Skin of body (tissue), 2 donors: Measurements from ENCODE around the gene EDA2R. TPM values are rescaled to one million over a fixed set of nuclear protein-coding genes. Genes with fewer than 3 reads are reported as not detected.
A peak's percentile ranks its signal among the peaks of the same experiment; 100 is the strongest.

ENCODE experiments used
- DNase-seq: peaks from one replicate; lab custom pipeline; 2025; lab: John Stamatoyannopoulos, UW
- total RNA-seq: library from RNA; depleted of rRNA; stranded (reverse); fragments of >200 nt; gene quantifications from one replicate; pipeline ENCODE4 v1.2.3, GENCODE V29; 2014

The EDA2R gene
- total RNA-seq, result 0.99 TPM

- no peak for DNase-seq
Measured at GRCh38 chrX:66638591-66639500, at the start of gene EDA2R. Gene EDA2R (minus strand): TSS chrX:66639078. CDS start chrX:66616020, 23,058 bp downstream.

- no peak for DNase-seq
Measured at GRCh38 chrX:66684196-66684595, 45.3 kb upstream of the EDA2R start.

- DNase-seq, result no peak
Measured at GRCh38 chrX:66680451-66680850, 41.6 kb upstream of the EDA2R start.

- no peak for DNase-seq
Measured at GRCh38 chrX:66677430-66677829, 38.6 kb upstream of the EDA2R start.

GRCh38 chrX:66676990-66677389 is 38.1 kb upstream of the EDA2R start:
- DNase-seq, result peak; percentile 16

GRCh38 chrX:66676413-66676812 is 37.5 kb upstream of the EDA2R start:
- DNase-seq, result peak; percentile 32

- no peak for DNase-seq
Measured at GRCh38 chrX:66675541-66675940, 36.7 kb upstream of the EDA2R start.

GRCh38 chrX:66674506-66674905 is 35.6 kb upstream of the EDA2R start:
- DNase-seq, result no peak

GRCh38 chrX:66672106-66672505 is 33.2 kb upstream of the EDA2R start:
- DNase-seq, result no peak

GRCh38 chrX:66654411-66654810 is 15.5 kb upstream of the EDA2R start:
- DNase-seq, result no peak

GRCh38 chrX:66635360-66635759 is 3.5 kb downstream of the EDA2R start:
- DNase-seq, result peak; percentile 20

- DNase-seq, result no peak
Measured at GRCh38 chrX:66634272-66634671, 4.6 kb downstream of the EDA2R start.

- DNase-seq, result peak; percentile 9
Measured at GRCh38 chrX:66633541-66633940, 5.3 kb downstream of the EDA2R start.

GRCh38 chrX:66632981-66633380 is 5.9 kb downstream of the EDA2R start:
- DNase-seq, result no peak

GRCh38 chrX:66632473-66632872 is 6.4 kb downstream of the EDA2R start:
- no peak for DNase-seq

GRCh38 chrX:66625525-66625924 is 13.4 kb downstream of the EDA2R start:
- DNase-seq, result no peak

- DNase-seq, result no peak
Measured at GRCh38 chrX:66622209-66622608, 16.7 kb downstream of the EDA2R start.

- DNase-seq, result no peak
Measured at GRCh38 chrX:66616944-66617343, 21.9 kb downstream of the EDA2R start.

- no peak for DNase-seq
Measured at GRCh38 chrX:66602381-66602938, 36.4 kb downstream of the EDA2R start.

GRCh38 chrX:66601522-66601921 is 37.4 kb downstream of the EDA2R start:
- no peak for DNase-seq

GRCh38 chrX:66579219-66579618 is 59.7 kb downstream of the EDA2R start:
- no peak for DNase-seq

GRCh38 chrX:66553973-66554372 is 84.9 kb downstream of the EDA2R start:
- no peak for DNase-seq

GRCh38 chrX:66547847-66548369 is 91.0 kb downstream of the EDA2R start:
- no peak for DNase-seq
